GM18951 (cell line): ENCODE results near the gene GPR78.

Experiments
- POLR2A ChIP-seq: IDR thresholded peaks from 4 replicates; pipeline ENCODE4 v1.6.1; 2011; ENCODE audit warnings: mild to moderate bottlenecking; ENCODE audit not compliant: insufficient read length, insufficient read depth; ENCODE audit errors: extremely low read depth
- in situ Hi-C: fragments of 300-500 bp; cut with MboI; formaldehyde crosslinking; loops from one replicate; pipeline ENCODE4 v1.12.0; 2022; ENCODE audit warnings: low sequenced_read_pairs, mixed read lengths, inconsistent platforms; ENCODE audit not compliant: unreplicated experiment

GPR78 gene

GRCh38 chr4:8540991-8541390 is 39.2 kb upstream of the GPR78 start:
- in situ Hi-C loops: loop anchor here (10.0 kb wide), 1 partner anchor 66 kb away; no protein-coding TSS in a partner anchor
- no peak for TF ChIP-seq POLR2A

GRCh38 chr4:8541981-8542715 is 38.0 kb upstream of the GPR78 start:
- TF ChIP-seq POLR2A: no peak
- in situ Hi-C loops: loop anchor here (10.0 kb wide), 1 partner anchor 67 kb away; no protein-coding TSS in a partner anchor

GRCh38 chr4:8542776-8543525 is 37.2 kb upstream of the GPR78 start:
- TF ChIP-seq POLR2A: no peak
- in situ Hi-C loops: loop anchor here (10.0 kb wide), 1 partner anchor 68 kb away; no protein-coding TSS in a partner anchor

DNA sequence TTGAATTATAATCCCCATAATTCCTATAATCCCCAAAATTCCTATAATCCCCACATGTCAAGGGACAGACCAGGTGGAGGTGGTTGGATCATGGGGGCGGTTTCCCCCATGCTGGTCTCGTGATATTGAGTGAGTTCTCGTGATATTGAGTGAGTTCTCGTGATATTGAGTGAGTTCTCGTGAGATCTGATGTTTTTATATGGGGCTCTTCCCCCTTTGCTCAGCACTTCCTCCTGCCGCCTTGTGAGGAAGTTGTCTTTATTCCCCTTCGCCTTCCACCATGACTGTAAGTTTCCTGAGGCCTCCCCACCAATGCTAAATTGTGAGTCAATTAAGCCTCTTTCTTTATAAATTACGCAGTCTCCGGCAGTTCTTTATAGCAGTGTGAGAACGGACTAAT is 36.6 kb upstream of the GPR78 start:
- in situ Hi-C loops: loop anchor here (10.0 kb wide), 1 partner anchor 69 kb away; no protein-coding TSS in a partner anchor
- no peak for TF ChIP-seq POLR2A

DNA sequence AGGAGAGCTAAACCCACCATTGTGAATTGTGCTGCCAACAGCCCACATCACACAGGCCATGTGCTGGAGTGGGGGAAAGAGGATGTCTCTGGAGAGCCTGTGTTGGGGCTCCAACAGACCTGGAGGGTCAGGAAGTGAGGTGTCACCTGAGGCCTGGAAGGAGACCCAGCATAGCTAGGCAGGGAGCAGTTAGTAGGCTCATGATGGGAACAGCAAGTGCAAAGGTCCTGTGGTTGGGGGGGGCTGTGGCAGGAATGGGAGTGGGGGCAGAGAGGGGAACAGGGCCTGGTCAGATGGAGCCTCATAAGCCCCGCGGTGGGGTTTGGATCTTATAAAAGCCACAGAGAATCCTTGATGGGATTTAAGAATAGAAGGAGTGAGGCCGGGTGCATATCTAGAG is 35.9 kb upstream of the GPR78 start:
- in situ Hi-C loops: loop anchor here (10.0 kb wide), 1 partner anchor 69 kb away; no protein-coding TSS in a partner anchor
- no peak for TF ChIP-seq POLR2A

DNA sequence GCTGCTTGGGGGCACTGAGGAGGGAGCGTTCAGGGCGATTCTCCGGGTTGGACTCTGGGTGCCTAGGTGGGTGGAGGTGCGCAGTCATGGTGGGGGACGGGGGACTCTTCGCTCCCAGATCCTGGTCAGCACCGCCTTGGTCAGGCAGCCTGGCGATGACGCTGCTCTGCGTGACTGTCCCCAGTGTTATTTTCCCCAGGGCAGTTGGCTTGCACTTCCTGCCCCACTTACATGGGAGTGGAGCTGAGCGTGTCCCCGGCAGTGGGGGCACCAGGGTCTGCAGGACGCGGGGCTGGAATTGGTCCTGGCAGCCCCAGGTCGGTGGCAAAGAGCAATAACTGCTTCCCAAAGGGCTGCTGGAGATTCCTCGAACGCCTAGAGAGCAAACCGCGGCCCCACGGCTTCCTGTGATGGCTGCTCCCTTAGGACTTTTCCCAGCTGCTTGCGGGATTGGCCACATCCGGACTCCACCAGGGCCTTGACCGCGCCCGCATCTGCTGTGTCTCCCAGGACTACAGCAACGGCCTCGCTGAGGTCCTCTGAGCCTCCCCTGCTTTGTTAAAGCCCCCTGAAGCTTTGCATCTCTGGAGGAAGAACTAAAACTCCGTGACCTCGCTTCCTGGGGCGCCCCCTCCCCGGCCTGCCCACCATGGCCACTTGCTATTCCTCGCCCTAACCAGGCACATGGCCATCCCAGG is 35.3 kb upstream of the GPR78 start:
- in situ Hi-C loops: loop anchor here (10.0 kb wide), 1 partner anchor 70 kb away; no protein-coding TSS in a partner anchor
- TF ChIP-seq POLR2A: no peak

GRCh38 chr4:8545439-8545765 is 34.8 kb upstream of the GPR78 start:
- in situ Hi-C loops: loop anchor here (10.0 kb wide), 1 partner anchor 71 kb away; no protein-coding TSS in a partner anchor
- TF ChIP-seq POLR2A: no peak

GRCh38 chr4:8546766-8547107 is 33.5 kb upstream of the GPR78 start:
- in situ Hi-C loops: loop anchor here (10.0 kb wide), 1 partner anchor 72 kb away; no protein-coding TSS in a partner anchor
- no peak for TF ChIP-seq POLR2A

DNA sequence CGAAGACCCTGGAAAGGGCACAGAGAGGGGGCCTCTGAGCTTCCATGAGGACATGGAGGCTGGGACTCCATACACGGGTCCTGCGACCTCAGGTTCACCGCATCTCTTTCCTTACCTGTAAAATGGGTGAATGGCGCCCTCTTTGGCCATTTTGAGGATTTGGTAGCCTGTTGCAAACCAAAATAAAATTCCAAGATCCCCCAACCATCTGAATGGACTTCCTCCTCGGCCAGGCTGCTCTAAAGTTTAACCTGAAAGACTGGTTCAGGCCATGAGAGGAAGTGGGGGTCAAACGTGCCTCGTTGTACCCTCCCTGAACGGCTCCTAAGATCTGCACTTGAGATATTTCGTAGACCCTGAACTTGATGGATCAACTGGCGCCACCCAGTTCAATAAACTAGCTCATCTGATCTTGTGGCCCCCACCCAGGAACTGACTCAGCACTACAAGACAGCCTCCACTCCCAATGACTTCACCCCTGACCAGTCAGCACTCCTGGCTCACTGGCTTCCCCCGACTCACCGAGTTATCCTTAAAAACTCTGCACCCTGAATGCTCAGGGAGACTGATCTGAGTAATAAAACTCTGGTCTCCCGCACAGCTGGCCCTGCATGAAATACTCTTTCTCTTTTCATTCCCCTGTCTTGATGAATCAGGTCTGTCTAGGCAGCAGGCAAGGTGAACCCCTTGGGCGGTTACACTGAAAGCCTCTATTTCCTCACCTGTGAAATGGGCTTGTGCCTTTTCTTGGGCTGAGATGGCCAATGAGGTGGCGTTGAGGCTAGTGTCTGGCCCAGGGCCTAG is 32.9 kb upstream of the GPR78 start:
- in situ Hi-C loops: loop anchor here (10.0 kb wide), 1 partner anchor 73 kb away; no protein-coding TSS in a partner anchor

DNA sequence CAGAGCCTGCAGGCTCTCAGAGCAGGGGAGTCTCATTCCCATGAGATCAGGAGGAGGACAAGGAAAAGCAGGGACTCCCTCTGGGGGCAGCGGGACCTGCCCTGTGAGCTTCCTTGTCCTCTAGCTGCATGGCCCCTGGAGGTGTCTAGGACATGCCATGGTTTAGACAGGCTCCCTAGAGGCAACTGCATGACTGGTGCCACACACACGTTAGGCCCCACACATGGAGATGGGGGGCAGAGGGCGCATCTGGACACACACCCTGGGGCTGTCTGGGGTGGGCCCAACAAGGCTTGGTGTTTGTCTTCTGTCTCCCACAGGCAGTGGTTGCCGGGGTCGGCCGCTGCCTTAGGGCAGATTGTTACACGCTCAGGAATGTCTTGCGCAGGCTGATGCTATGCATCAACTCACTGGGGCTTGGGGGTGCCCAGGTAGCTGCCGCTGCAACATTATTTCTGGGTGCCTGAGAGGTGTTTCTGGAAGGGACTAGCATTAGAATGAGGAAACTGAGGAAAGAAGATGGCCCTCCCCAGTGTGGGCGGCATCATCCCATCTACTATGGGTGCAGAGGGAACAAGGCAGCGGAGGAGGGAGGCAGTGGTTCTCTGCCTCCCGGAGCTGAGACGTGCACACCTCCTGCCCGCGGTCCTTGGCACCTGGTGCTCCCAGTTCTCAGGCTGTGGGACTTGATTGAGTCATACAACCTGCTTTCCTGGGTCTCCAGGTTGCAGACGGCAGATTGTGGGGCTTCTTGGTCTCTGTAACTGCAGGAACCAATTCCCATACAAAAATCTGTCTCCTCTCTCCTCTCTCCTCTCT is 32.1 kb upstream of the GPR78 start:
- in situ Hi-C loops: loop anchor here (10.0 kb wide), 1 partner anchor 73 kb away; no protein-coding TSS in a partner anchor
- TF ChIP-seq POLR2A: no peak

More for the DNA sequence above, 32.9 kb upstream of the GPR78 start:
- TF ChIP-seq POLR2A: no peak

DNA sequence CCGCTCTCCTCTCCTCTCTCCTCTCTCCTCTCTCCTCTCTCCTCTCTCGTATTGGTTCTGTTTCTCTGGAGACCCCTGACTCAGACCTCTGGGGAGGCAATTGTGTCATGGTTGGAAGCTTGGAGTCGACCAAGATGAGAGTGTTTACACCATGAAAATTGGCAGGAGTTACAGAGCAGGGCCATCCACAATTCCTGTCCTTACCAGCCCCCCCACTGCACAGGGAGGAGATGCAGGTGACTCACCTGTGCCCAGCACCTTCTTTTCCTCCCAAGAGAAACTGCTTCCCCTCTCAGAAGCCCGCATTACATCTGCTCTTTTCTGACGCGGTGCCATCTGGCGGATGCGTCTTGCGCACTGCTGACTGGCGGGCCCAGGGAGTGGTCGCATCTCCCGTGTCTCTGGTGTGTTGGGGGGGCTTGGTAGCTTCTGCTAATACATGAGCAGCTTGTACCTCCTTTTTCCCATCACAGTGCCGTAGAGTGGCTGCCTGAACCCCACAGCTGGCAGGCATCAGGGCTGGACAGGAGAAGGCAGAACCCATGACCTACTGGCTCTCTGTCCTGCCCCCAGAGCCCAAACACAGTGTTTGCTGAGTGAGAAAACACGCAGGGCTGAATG is 31.4 kb upstream of the GPR78 start:
- in situ Hi-C loops: loop anchor here (10.0 kb wide), 1 partner anchor 74 kb away; no protein-coding TSS in a partner anchor
- TF ChIP-seq POLR2A: no peak
